H1 (cell line): ENCODE results near the gene LDLRAD3. TPM values are rescaled to one million over a fixed set of nuclear protein-coding genes. Genes with fewer than 3 reads are reported as not detected.

ENCODE experiments used
- CTCF ChIA-PET: fragments of 300-600 bp; sonication (Branson Sonifier 250); formaldehyde crosslinking; loops from one replicate; lab custom pipeline; 2021; ENCODE audit not compliant: partially characterized antibody; lab: Charles Lee
- POLR2A ChIA-PET: fragments of 300-600 bp; sonication (Branson Sonifier 250); formaldehyde crosslinking; loops from one replicate; lab custom pipeline; 2021; ENCODE audit warnings: inconsistent platforms; ENCODE audit not compliant: partially characterized antibody; lab: Charles Lee
- DNase-seq, 2 experiments: peaks; one replicate each; pipeline versions ENCODE4 v3.0.0 to v3.0.0-alpha.2; 2010 to 2022; ENCODE audit warnings: low spot score in 2 of 2, low read depth in 1 of 2, mixed read lengths in 1 of 2
- FAIRE-seq: peaks from 2 replicates; lab custom pipeline; 2011; peaks lifted over from hg19 to GRCh38; lab: Jason Lieb, UNC
- H2AFZ ChIP-seq: 2 replicates; pipeline ENCODE4 v1.8.1; 2012; ENCODE audit warnings: low read length, inconsistent platforms
- H2AK5ac ChIP-seq: 2 replicates; pipeline ENCODE4 v1.6.1; 2013; ENCODE audit warnings: low read depth, low read length
- H2BK120ac ChIP-seq: replicated peaks from 2 replicates; pipeline ENCODE3; 2013; ENCODE audit warnings: low read depth, low read length, inconsistent platforms
- H2BK12ac ChIP-seq: 2 replicates; pipeline ENCODE4 v1.6.1; 2013; ENCODE audit warnings: low read depth, low read length
- H2BK15ac ChIP-seq: 2 replicates; pipeline ENCODE4 v1.6.1; 2013; ENCODE audit warnings: low read length
- H2BK20ac ChIP-seq: 2 replicates; pipeline ENCODE4 v1.6.1; 2013; ENCODE audit warnings: low read length
- H2BK5ac ChIP-seq: 2 replicates; pipeline ENCODE4 v1.6.1; 2013; ENCODE audit warnings: low read depth, low read length
- H3K14ac ChIP-seq: 2 replicates; pipeline ENCODE4 v1.6.1; 2013; ENCODE audit warnings: inconsistent platforms; ENCODE audit not compliant: insufficient read length
- H3K18ac ChIP-seq: 2 replicates; pipeline ENCODE4 v1.6.1; 2013; ENCODE audit warnings: low read length; ENCODE audit errors: extremely low read depth
- H3K23ac ChIP-seq: 2 replicates; pipeline ENCODE4 v1.6.1; 2013; ENCODE audit warnings: inconsistent platforms; ENCODE audit not compliant: insufficient read length
- H3K23me2 ChIP-seq: 2 replicates; pipeline ENCODE4 v1.6.1; 2013; ENCODE audit warnings: low read depth, low read length
- H3K27ac ChIP-seq: 2 replicates; pipeline ENCODE4 v1.6.1; 2011; ENCODE audit warnings: low read depth, low read length, inconsistent platforms
- H3K27me3 ChIP-seq, 4 experiments: replicated peaks in 1 of 4; 1 replicate in 1 of 4; 2 replicates in 3 of 4; pipeline versions ENCODE4 v1.6.1 to v1.8.1; 2011 to 2013; ENCODE audit warnings: low read length in 3 of 4, mild to moderate bottlenecking in 3 of 4, inconsistent platforms in 2 of 4, mixed read lengths in 2 of 4, moderate library complexity in 1 of 4; ENCODE audit not compliant: control insufficient read depth in 3 of 4, insufficient read depth in 3 of 4; ENCODE audit errors: extremely low read depth in 1 of 4
- H3K36me3 ChIP-seq, 4 experiments: 2 replicates each; pipeline versions ENCODE4 v1.6.1 to v1.8.1; 2011 to 2013; ENCODE audit warnings: mild to moderate bottlenecking in 4 of 4, low read length in 3 of 4, moderate library complexity in 2 of 4, control low read depth in 1 of 4, inconsistent platforms in 1 of 4; ENCODE audit not compliant: insufficient read depth in 4 of 4, control insufficient read depth in 2 of 4
- H3K4ac ChIP-seq: replicated peaks from 2 replicates; pipeline ENCODE3; 2013; ENCODE audit warnings: low read length, low read depth, mixed read lengths, inconsistent platforms; ENCODE audit not compliant: insufficient read length
- H3K4me1 ChIP-seq, 4 experiments: replicated peaks in 1 of 4; 1 replicate in 1 of 4; 2 replicates in 3 of 4; pipeline versions ENCODE4 v1.6.1 to v1.8.1; 2011 to 2013; ENCODE audit warnings: low read length in 3 of 4, inconsistent platforms in 2 of 4, mixed read lengths in 1 of 4; ENCODE audit not compliant: insufficient read depth in 4 of 4, control insufficient read depth in 3 of 4
- H3K4me2 ChIP-seq, 2 experiments: 2 replicates each; pipeline versions ENCODE4 v1.6.1 to v1.8.1; 2011 to 2013; ENCODE audit warnings: low read depth in 2 of 2, low read length in 2 of 2, control low read depth in 1 of 2, inconsistent platforms in 1 of 2, mild to moderate bottlenecking in 1 of 2; ENCODE audit not compliant: insufficient read depth in 1 of 2
- H3K4me3 ChIP-seq, 4 experiments: fragments of 200-600, 300-600 bp in 1 of 4; sonication (generic), shearing (Covaris generic), sonication (Bioruptor Twin) in 1 of 4; 2 replicates each; pipeline versions ENCODE4 v1.5.1 to v1.8.1; 2011 to 2016; ENCODE audit warnings: low read length in 4 of 4, low read depth in 3 of 4, control low read depth in 2 of 4, inconsistent platforms in 2 of 4, mild to moderate bottlenecking in 2 of 4, mixed read lengths in 1 of 4, moderate library complexity in 1 of 4; ENCODE audit not compliant: insufficient read depth in 2 of 4; ENCODE audit errors: extremely low read depth in 1 of 4
- H3K56ac ChIP-seq: replicated peaks from 2 replicates; pipeline ENCODE3; 2013; ENCODE audit warnings: low read depth, mild to moderate bottlenecking, mixed read lengths, low read length, inconsistent platforms; ENCODE audit not compliant: insufficient read length
- H3K79me1 ChIP-seq: 2 replicates; pipeline ENCODE4 v1.6.1; 2013; ENCODE audit warnings: low read depth, low read length, control low read depth
- H3K79me2 ChIP-seq, 2 experiments: 2 replicates each; pipeline versions ENCODE4 v1.6.1 to v1.8.1; 2012 to 2013; ENCODE audit warnings: low read length in 2 of 2, mild to moderate bottlenecking in 2 of 2, inconsistent platforms in 1 of 2; ENCODE audit not compliant: insufficient read depth in 2 of 2, control insufficient read depth in 1 of 2
- H3K9ac ChIP-seq, 4 experiments: replicated peaks in 1 of 4; 1 replicate in 1 of 4; 2 replicates in 3 of 4; pipeline versions ENCODE4 v1.6.1 to v1.8.1; 2011 to 2013; ENCODE audit warnings: low read depth in 3 of 4, low read length in 3 of 4, control low read depth in 2 of 4, mild to moderate bottlenecking in 2 of 4, moderate library complexity in 2 of 4, inconsistent platforms in 1 of 4; ENCODE audit errors: extremely low read depth in 1 of 4
- H3K9me3 ChIP-seq, 2 experiments: 2 replicates each; pipeline versions ENCODE4 v1.6.1 to v1.8.1; 2012 to 2013; ENCODE audit warnings: mild to moderate bottlenecking in 2 of 2, moderate library complexity in 2 of 2, control low read depth in 1 of 2, inconsistent platforms in 1 of 2, low read depth in 1 of 2, low read length in 1 of 2, mixed read lengths in 1 of 2; ENCODE audit not compliant: insufficient read depth in 2 of 2
- H4K20me1 ChIP-seq, 2 experiments: replicated peaks in 1 of 2; 2 replicates each; pipeline versions ENCODE3 to v1.8.1; 2011 to 2013; ENCODE audit warnings: inconsistent platforms in 2 of 2, low read length in 2 of 2, mild to moderate bottlenecking in 1 of 2; ENCODE audit not compliant: insufficient read depth in 2 of 2, control insufficient read depth in 1 of 2
- H4K5ac ChIP-seq: 2 replicates; pipeline ENCODE4 v1.6.1; 2013; ENCODE audit warnings: low read length, low read depth, mixed read lengths, inconsistent platforms; ENCODE audit not compliant: insufficient read length
- H4K8ac ChIP-seq: 2 replicates; pipeline ENCODE4 v1.8.0; 2013; ENCODE audit warnings: mild to moderate bottlenecking, moderate library complexity, low read length, inconsistent platforms; ENCODE audit not compliant: insufficient read depth; ENCODE audit errors: extremely low read depth
- H4K91ac ChIP-seq: replicated peaks from 2 replicates; pipeline ENCODE3; 2013; ENCODE audit warnings: low read length, mixed read lengths, inconsistent platforms; ENCODE audit not compliant: insufficient read length
- ATF3 ChIP-seq: IDR thresholded peaks from 2 replicates; pipeline ENCODE4 v1.6.1; 2011; ENCODE audit warnings: low read depth, mild to moderate bottlenecking, low read length; ENCODE audit not compliant: insufficient read depth
- BRCA1 ChIP-seq: IDR thresholded peaks from 2 replicates; pipeline ENCODE4 v1.6.1; 2012; ENCODE audit warnings: low read depth, low read length, improper control_type of control experiment
- CBX5 ChIP-seq: fragments of 300-800, 300-1000 bp; sonication (generic); IDR thresholded peaks from 2 replicates; pipeline ENCODE4 v1.7.1; 2016; ENCODE audit warnings: antibody characterized with exemption, low read length, low read depth
- CREB1 ChIP-seq: IDR thresholded peaks from 2 replicates; pipeline ENCODE4 v1.6.1; 2012; ENCODE audit warnings: inconsistent platforms
- HDAC6 ChIP-seq: IDR thresholded peaks from one replicate; pipeline ENCODE4 v1.7.1; 2012; ENCODE audit warnings: low read depth, mild to moderate bottlenecking, inconsistent platforms, low read length, moderate library complexity
- NRF1 ChIP-seq: IDR thresholded peaks from 2 replicates; pipeline ENCODE4 v1.6.1; 2011; ENCODE audit warnings: mild to moderate bottlenecking, low read depth, low read length, improper control_type of control experiment
- POLR2A ChIP-seq, 2 experiments: IDR thresholded peaks; 1 replicate in 1 of 2; 2 replicates in 1 of 2; pipeline ENCODE4 v1.6.1; 2011; ENCODE audit warnings: low read depth in 2 of 2, low read length in 2 of 2, mild to moderate bottlenecking in 2 of 2; ENCODE audit errors: control extremely low read depth in 1 of 2
- POLR2AphosphoS5 ChIP-seq: IDR thresholded peaks from 2 replicates; pipeline ENCODE4 v1.6.1; 2011; ENCODE audit warnings: low read depth, low read length
- POU5F1 ChIP-seq: IDR thresholded peaks from 2 replicates; pipeline ENCODE4 v1.6.1; 2011; ENCODE audit warnings: low read depth, mild to moderate bottlenecking, low read length, moderate library complexity
- RAD21 ChIP-seq, 2 experiments: IDR thresholded peaks in 1 of 2; conservative IDR thresholded peaks in 1 of 2; 2 replicates each; pipeline ENCODE4 v1.6.1; 2011; ENCODE audit warnings: low read depth in 2 of 2, low read length in 2 of 2, improper control_type of control experiment in 1 of 2, inconsistent platforms in 1 of 2, mild to moderate bottlenecking in 1 of 2, moderate library complexity in 1 of 2
- RXRA ChIP-seq: IDR thresholded peaks from 2 replicates; pipeline ENCODE4 v1.6.1; 2011; ENCODE audit warnings: low read depth, mild to moderate bottlenecking, low read length, moderate library complexity; ENCODE audit not compliant: insufficient read depth
- SIRT6 ChIP-seq: IDR thresholded peaks from one replicate; pipeline ENCODE4 v1.7.1; 2012; ENCODE audit warnings: low read length, inconsistent platforms
- TBP ChIP-seq: IDR thresholded peaks from 2 replicates; pipeline ENCODE4 v1.6.1; 2011; ENCODE audit warnings: low read depth, low read length, improper control_type of control experiment
- YY1 ChIP-seq: IDR thresholded peaks from 2 replicates; pipeline ENCODE4 v1.6.1; 2011; ENCODE audit warnings: low read depth, mild to moderate bottlenecking, low read length
- ZNF274 ChIP-seq: IDR thresholded peaks from 2 replicates; pipeline ENCODE4 v1.7.0; 2012; ENCODE audit warnings: low read length, borderline replicate concordance; ENCODE audit errors: extremely low read depth
- WGBS, 2 experiments: shearing (Covaris generic) in 1 of 2; methylation state at CpG; one replicate each; pipeline versions ENCODE4 v1.1.6 to v1.1.7; 2013 to 2015; ENCODE audit warnings: low lambda C conversion rate in 2 of 2, mixed read lengths in 2 of 2, inconsistent platforms in 1 of 2, low coverage in 1 of 2, missing lambda C conversion rate in 1 of 2; ENCODE audit not compliant: insufficient replicate concordance in 2 of 2, insufficient coverage in 1 of 2, insufficient read length in 1 of 2; ENCODE audit errors: extremely low coverage in 1 of 2, missing lambda C conversion rate in 1 of 2; 5-methylcytosine and 5-hydroxymethylcytosine counted together
- polyA plus RNA-seq, 7 experiments: library from polyadenylated mRNA; depleted of rRNA in 3 of 7; stranded (reverse) in 5 of 7; unstranded in 2 of 7; fragments of >200 nt in 5 of 7; fragments of 200-250 nt in 2 of 7; gene quantifications; 1 replicate in 5 of 7; 2 replicates in 1 of 7; 4 replicates in 1 of 7; pipeline versions ENCODE4 v1.2.1 to v1.2.3, GENCODE V29; 2011 to 2013; ENCODE audit warnings: missing spikeins in 2 of 7, mixed read lengths in 2 of 7
- total RNA-seq: library from RNA; stranded (reverse); fragmentation: NEBNext Ultra II Directional; extraction: Animal tissue kit (Norgen Biotek cat#: 25700); gene quantifications from 2 replicates; pipeline ENCODE4 v1.2.1, GENCODE V29; 2021
- TF ChIP-seq, protein P1 (sequence below): IDR thresholded peaks from 2 replicates; pipeline ENCODE4 v1.6.1; 2012; ENCODE audit warnings: inconsistent platforms

The LDLRAD3 gene
- total and polyA plus RNA-seq, 2 of the 8 experiments (the other 6 are each of a cell fraction or from before 2014, with no cell fraction given) = 18.6 to 22.8 TPM

GRCh38 chr11:35906277-35906661 is 37.6 kb upstream of the LDLRAD3 start:
- no peak overlapping the region for H3K18ac ChIP-seq
- no peak for DNase-seq
- no peaks in the 10 kb centered on the region for H3K36me3 ChIP-seq
- H3K4me3 ChIP-seq = no peak overlapping the region
- H3K23me2 ChIP-seq = no peaks in the 10 kb centered on the region
- WGBS, 2 experiments = 84% methylated on average over 2 of the region's 2 CpGs; no CpG with 5 or more reads in 1 of the 2 experiments
- no peak overlapping the region for H3K27ac ChIP-seq
- H2BK5ac ChIP-seq = no peak overlapping the region
- no peak overlapping the region for H2BK12ac ChIP-seq
- H4K91ac ChIP-seq = no peak overlapping the region
- no peak overlapping the region for H3K56ac ChIP-seq
- H3K9me3 ChIP-seq = peaks cover 15 to 16% of the 10 kb centered on the region in 2 experiments
- no peak overlapping the region for H2BK15ac ChIP-seq
- no peaks in the 10 kb centered on the region for H3K27me3 ChIP-seq
- ChIA-PET CTCF (interaction anchor here (1.6 to 1.8 kb wide), 3 partner anchors 9 to 84 kb away, joined by 5 read pairs; no protein-coding TSS in a partner anchor), POLR2A (no interaction called here)
- no peaks in the 10 kb centered on the region for H3K79me1 ChIP-seq
- no peak overlapping the region for H3K4ac ChIP-seq
- H3K9ac ChIP-seq = no peak overlapping the region
- no peak overlapping the region for H4K5ac ChIP-seq
- FAIRE-seq = no peak
- peak overlapping the region; percentile 43; the same call in 1 of the 2 replicates for H2AFZ ChIP-seq
- no peak overlapping the region for H3K23ac ChIP-seq
- no peaks in the 10 kb centered on the region for H4K20me1 ChIP-seq
- no peak overlapping the region for H2BK20ac ChIP-seq
- H3K14ac ChIP-seq = no peak overlapping the region
- H2BK120ac ChIP-seq = no peak overlapping the region
- H3K79me2 ChIP-seq = no peaks in the 10 kb centered on the region
- no peak overlapping the region for H4K8ac ChIP-seq
- H2AK5ac ChIP-seq = no peak overlapping the region
- H3K4me1 ChIP-seq = no peaks in the 10 kb centered on the region
- no peak overlapping the region for H3K4me2 ChIP-seq
- TF ChIP-seq ZNF274 = no peak
- no peak for TF ChIP-seq ATF3
- TF ChIP-seq, protein P1, sequence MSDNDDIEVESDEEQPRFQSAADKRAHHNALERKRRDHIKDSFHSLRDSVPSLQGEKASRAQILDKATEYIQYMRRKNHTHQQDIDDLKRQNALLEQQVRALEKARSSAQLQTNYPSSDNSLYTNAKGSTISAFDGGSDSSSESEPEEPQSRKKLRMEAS = no peak
- TF ChIP-seq SIRT6 = no peak
- no peak for TF ChIP-seq RAD21 (IDR thresholded peaks at IDR 0.05 in 1 of 2, conservative IDR thresholded peaks at IDR 0.05 in 1 of 2; ENCODE audit: low read depth in 2 of 2, low read length in 2 of 2)
- no peak for TF ChIP-seq TBP
- TF ChIP-seq BRCA1 = no peak
- TF ChIP-seq POU5F1 = no peak
- TF ChIP-seq CREB1 = no peak
- no peak for TF ChIP-seq HDAC6
- TF ChIP-seq NRF1 = no peak
- TF ChIP-seq RXRA = no peak
- TF ChIP-seq CBX5 = no peak
- TF ChIP-seq YY1 = no peak
- no peak for TF ChIP-seq POLR2A (IDR thresholded peaks at IDR 0.05; ENCODE audit: control extremely low read depth in 1 of 2, low read depth in 2 of 2, low read length in 2 of 2)
- no peak for TF ChIP-seq POLR2AphosphoS5
